Measurements from ENCODE around the gene AOPEP. TPM values are rescaled to one million over a fixed set of nuclear protein-coding genes. Genes with fewer than 3 reads are reported as not detected.

The AOPEP gene
- total RNA-seq, 1 donor from 2014 or later = 305 TPM

DNA sequence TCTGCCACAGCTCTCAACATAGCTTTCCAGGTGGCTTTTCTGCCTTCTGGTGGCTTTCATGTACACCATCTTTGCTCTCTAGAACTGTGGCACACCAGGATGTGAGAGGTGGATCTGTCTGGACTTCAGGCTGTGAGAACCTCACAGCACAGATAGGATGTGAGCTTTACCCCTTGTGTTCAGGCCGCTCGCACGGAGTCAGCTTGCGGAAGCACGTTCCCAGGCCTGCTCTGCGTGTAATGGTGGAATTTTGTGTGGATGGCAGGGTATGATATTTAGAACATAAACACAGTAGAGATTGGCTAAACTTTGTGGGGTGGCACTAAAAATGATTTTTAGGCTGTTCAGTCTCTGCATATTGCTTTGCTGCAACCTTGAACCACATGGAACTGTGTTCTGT is 340.6 kb downstream of the AOPEP start:
- Histone ChIP-seq H3K4me1 (peaks cover 100% of the 10 kb centered on the region), H3K4me3 (no peak overlapping the region), H3K9me3 (no peaks in the 10 kb centered on the region), H3K36me3 (peaks cover 0 to 18% of the 10 kb centered on the region in 2 donors), H3K27me3 (no peaks in the 10 kb centered on the region), H3K27ac (peak overlapping the region; percentile 95)
- TF ChIP-seq, protein P1, sequence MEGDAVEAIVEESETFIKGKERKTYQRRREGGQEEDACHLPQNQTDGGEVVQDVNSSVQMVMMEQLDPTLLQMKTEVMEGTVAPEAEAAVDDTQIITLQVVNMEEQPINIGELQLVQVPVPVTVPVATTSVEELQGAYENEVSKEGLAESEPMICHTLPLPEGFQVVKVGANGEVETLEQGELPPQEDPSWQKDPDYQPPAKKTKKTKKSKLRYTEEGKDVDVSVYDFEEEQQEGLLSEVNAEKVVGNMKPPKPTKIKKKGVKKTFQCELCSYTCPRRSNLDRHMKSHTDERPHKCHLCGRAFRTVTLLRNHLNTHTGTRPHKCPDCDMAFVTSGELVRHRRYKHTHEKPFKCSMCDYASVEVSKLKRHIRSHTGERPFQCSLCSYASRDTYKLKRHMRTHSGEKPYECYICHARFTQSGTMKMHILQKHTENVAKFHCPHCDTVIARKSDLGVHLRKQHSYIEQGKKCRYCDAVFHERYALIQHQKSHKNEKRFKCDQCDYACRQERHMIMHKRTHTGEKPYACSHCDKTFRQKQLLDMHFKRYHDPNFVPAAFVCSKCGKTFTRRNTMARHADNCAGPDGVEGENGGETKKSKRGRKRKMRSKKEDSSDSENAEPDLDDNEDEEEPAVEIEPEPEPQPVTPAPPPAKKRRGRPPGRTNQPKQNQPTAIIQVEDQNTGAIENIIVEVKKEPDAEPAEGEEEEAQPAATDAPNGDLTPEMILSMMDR (IDR thresholded peaks at IDR 0.05) = no peak
- TF ChIP-seq POLR2AphosphoS5 (IDR thresholded peaks at IDR 0.05; ENCODE audit: insufficient read depth in 1 of 2, low read depth in 1 of 2) = no peak
- DNase-seq (ENCODE audit: extremely low spot score in 2 of 2) = peak in 1 of 2 donors; percentile 58
- intact Hi-C loops (cut with DNase I) = loop anchor here (10.0 kb wide), 1 partner anchor 282 kb away; no protein-coding TSS in a partner anchor

DNA sequence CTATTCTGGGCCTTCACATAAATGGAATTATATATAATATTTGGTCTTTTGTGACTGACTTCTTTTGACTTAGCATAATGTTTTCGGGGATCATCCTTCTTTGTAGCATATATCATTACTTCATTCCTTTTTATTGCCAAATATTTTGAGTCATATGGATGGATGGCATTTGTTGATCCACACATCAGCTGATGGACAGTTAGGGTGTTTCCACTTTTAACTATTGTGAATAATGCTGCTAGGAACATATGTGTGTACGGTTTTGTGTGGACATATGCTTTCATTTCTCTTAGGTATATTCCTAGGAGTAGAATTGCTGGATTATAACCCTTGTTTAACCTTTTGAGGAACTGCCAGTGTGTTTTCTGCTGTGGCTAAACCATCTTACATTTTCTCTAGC is 341.4 kb downstream of the AOPEP start:
- no peak for DNase-seq (ENCODE audit: extremely low spot score in 2 of 2)
- Histone ChIP-seq H3K4me3 (no peak overlapping the region), H3K27ac (peak overlapping the region; percentile 95), H3K27me3 (no peaks in the 10 kb centered on the region), H3K36me3 (peaks cover 0 to 14% of the 10 kb centered on the region in 2 donors), H3K9me3 (no peaks in the 10 kb centered on the region), H3K4me1 (peaks cover 100% of the 10 kb centered on the region)
- intact Hi-C loops (cut with DNase I) = loop anchor here (10.0 kb wide), 1 partner anchor 283 kb away; no protein-coding TSS in a partner anchor
- peak in 1 of 2 donors; percentile 41 for TF ChIP-seq POLR2AphosphoS5 (IDR thresholded peaks at IDR 0.05; ENCODE audit: insufficient read depth in 1 of 2, low read depth in 1 of 2)
- TF ChIP-seq, protein P1 (IDR thresholded peaks at IDR 0.05) = no peak

DNA sequence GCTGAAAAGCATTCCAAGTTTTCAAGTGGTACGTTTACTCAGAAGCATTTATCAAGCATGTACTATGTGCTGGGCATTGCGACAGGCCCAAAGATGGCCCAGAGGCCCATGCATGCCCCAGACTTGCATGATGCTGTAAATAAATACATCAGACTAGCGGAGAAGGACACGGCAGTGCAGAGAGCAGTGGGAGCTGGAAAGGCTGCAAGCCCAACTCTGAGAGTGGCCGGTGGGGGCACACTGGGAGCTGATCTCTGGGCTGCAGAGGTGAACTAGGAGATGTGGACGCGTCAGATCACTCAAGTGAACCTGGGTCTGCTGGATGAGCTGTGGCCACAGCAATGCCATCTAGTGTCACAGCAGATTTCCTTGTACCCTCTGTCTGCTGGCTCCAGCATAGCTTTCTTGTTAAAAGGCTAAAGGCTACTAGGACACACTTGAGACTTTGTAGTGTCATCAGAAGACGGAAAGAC is 344.1 kb downstream of the AOPEP start:
- H3K27me3 ChIP-seq = no peaks in the 10 kb centered on the region
- H3K4me3 ChIP-seq = no peak overlapping the region
- no peak overlapping the region for H3K27ac ChIP-seq
- TF ChIP-seq, protein P1 (IDR thresholded peaks at IDR 0.05) = no peak
- TF ChIP-seq POLR2A (IDR thresholded peaks at IDR 0.05) (no peak), POLR2AphosphoS5 (IDR thresholded peaks at IDR 0.05; ENCODE audit: insufficient read depth in 1 of 2, low read depth in 1 of 2) (peak in 1 of 2 donors; percentile 14)
- H3K9me3 ChIP-seq = no peaks in the 10 kb centered on the region
- intact Hi-C loops (cut with DNase I) = no loop called here
- peaks cover 98% of the 10 kb centered on the region for H3K4me1 ChIP-seq
- no peaks in the 10 kb centered on the region for H3K36me3 ChIP-seq
- peak in 1 of 2 donors; percentile 46 for DNase-seq (ENCODE audit: extremely low spot score in 2 of 2)

DNA sequence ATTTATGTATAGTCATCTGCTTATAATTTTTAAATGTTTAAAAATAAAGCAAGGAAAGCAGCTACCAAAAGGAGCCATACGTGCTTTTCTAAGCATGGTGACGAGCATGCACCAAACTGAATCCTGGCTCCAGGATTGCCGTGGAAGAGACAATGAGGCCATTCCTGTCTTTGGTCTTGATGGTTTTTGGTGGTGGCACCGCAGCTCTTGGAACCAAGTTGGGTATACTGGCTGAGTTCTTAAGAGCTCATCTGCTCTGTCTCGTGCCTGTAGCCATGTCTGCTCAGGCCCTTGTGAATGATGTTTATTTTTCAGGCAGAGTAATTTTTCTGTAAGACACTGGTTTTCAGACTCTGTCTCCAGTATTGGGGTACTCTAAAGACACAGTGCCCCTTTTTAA is 345.0 kb downstream of the AOPEP start:
- peak overlapping the region; percentile 36 for H3K27ac ChIP-seq
- no peak overlapping the region for H3K4me3 ChIP-seq
- H3K27me3 ChIP-seq = no peaks in the 10 kb centered on the region
- TF ChIP-seq POLR2A (IDR thresholded peaks at IDR 0.05) (no peak), POLR2AphosphoS5 (IDR thresholded peaks at IDR 0.05; ENCODE audit: insufficient read depth in 1 of 2, low read depth in 1 of 2) (no peak)
- TF ChIP-seq, protein P1 (IDR thresholded peaks at IDR 0.05) = no peak
- intact Hi-C loops (cut with DNase I) = no loop called here
- peaks cover 98% of the 10 kb centered on the region for H3K4me1 ChIP-seq
- H3K9me3 ChIP-seq = no peaks in the 10 kb centered on the region
- peak; percentile 4 to 52 for DNase-seq (ENCODE audit: extremely low spot score in 2 of 2)
- H3K36me3 ChIP-seq = no peaks in the 10 kb centered on the region

DNA sequence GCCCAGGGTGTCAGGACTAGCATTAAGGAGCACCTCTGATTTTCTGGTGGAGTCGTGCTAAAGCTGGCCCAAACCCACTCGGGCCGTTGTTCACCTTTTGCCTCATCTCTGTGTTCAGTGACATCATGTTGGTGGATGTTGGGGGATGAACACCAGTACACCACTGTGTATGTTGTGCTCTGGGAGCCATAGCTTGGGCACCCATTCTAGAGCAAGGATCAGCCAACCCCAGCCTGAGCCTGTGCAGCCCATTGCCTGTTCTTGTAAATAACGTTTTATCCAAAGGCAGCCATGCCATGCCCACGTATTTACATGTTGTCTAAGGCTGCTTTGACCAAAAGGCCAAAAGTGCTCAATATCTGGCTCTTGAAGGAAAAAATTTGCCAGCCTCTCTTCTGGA is 345.4 kb downstream of the AOPEP start:
- Histone ChIP-seq H3K4me1 (peaks cover 98% of the 10 kb centered on the region), H3K36me3 (no peaks in the 10 kb centered on the region), H3K27me3 (no peaks in the 10 kb centered on the region), H3K9me3 (no peaks in the 10 kb centered on the region), H3K27ac (peak overlapping the region; percentile 36), H3K4me3 (no peak overlapping the region)
- DNase-seq (ENCODE audit: extremely low spot score in 2 of 2) = peak; percentile 28 to 64
- intact Hi-C loops (cut with DNase I) = loop anchor here (2.0 kb wide), 1 partner anchor 15 kb away; no protein-coding TSS in a partner anchor
- TF ChIP-seq POLR2AphosphoS5 (IDR thresholded peaks at IDR 0.05; ENCODE audit: insufficient read depth in 1 of 2, low read depth in 1 of 2) (no peak), POLR2A (IDR thresholded peaks at IDR 0.05) (no peak)
- TF ChIP-seq, protein P1 (IDR thresholded peaks at IDR 0.05) = no peak
